ENCODE data around the gene CABLES1. TPM values are rescaled to one million over a fixed set of nuclear protein-coding genes. Genes with fewer than 3 reads are reported as not detected.
"Not testable (repeated sequence)": the region's sequence is repeated elsewhere in the genome, so short reads cannot be mapped to it uniquely, and the experiment has no call there.

CABLES1 gene
- total RNA-seq, 4 donors from 2014 or later = 8.5 to 12.6 (median 9.2) TPM

DNA sequence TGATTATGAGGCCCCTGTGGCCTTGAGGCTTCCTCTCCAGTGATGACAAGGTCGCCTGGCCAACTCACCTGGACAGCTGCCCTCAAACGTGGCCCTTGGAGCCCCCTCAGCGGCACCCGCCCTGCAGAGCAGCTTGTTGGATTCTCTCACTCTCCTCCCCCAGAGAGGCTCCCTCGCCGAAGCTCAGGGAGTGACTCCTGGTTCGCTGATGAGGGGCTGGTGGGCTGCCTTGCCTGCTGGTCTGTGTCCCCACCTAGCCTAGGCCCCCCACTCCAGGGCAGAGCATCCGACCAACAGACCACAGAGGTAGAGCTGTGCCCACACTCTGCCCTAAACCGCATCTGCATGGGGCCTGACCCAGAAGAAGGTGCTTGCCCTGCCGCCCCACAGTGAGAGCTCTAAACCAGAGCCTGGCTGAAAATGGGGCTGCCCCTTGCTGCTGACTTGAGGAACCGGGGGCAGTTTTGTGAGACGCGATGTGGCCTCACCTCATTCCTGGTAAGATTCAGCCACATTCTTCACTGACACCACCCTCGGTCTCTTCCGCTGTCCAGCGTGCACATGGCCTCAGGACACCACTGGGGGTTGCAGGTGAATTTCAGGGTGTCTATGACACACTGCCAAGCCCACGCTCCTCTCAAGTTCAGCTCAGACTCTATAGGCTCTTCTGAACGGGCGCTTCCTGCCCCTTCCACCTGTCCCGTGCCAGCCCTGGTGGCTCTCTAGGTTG, 131.6 kb downstream of the CABLES1 start:
- TF ChIP-seq POLR2A (IDR thresholded peaks at IDR 0.05) = no peak
- TF ChIP-seq, protein P1, sequence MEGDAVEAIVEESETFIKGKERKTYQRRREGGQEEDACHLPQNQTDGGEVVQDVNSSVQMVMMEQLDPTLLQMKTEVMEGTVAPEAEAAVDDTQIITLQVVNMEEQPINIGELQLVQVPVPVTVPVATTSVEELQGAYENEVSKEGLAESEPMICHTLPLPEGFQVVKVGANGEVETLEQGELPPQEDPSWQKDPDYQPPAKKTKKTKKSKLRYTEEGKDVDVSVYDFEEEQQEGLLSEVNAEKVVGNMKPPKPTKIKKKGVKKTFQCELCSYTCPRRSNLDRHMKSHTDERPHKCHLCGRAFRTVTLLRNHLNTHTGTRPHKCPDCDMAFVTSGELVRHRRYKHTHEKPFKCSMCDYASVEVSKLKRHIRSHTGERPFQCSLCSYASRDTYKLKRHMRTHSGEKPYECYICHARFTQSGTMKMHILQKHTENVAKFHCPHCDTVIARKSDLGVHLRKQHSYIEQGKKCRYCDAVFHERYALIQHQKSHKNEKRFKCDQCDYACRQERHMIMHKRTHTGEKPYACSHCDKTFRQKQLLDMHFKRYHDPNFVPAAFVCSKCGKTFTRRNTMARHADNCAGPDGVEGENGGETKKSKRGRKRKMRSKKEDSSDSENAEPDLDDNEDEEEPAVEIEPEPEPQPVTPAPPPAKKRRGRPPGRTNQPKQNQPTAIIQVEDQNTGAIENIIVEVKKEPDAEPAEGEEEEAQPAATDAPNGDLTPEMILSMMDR (IDR thresholded peaks at IDR 0.05) = no peak
- Histone ChIP-seq H3K27me3 (no peaks in the 10 kb centered on the region), H3K27ac (no peak overlapping the region), H3K36me3 (no peaks in the 10 kb centered on the region), H3K4me1 (no peaks in the 10 kb centered on the region), H3K4me3 (no peak overlapping the region), H3K9me3 (no peaks in the 10 kb centered on the region)
- intact Hi-C loops (cut with DNase I; ENCODE audit: low total_unique reads) = no loop called here
- no peak for DNase-seq

DNA sequence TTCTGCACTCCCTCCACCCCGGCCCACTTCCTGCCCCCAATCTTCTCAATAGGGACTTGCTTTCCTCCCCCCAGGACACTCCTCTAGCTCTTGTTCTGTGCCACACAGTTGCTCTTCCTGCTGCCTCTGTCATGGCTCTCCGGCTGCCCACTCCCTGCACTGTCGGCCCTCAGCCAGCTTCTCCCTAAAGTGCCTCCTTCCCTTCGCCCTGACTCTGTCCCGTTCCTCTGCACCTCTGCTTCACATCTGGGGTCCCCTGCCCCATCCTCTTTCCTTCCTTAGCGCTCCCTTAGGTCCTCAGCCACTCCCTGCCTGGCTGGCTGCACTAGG, 132.1 kb downstream of the CABLES1 start:
- DNase-seq = no peak
- no peak overlapping the region for H3K27ac ChIP-seq
- H3K36me3 ChIP-seq = no peaks in the 10 kb centered on the region
- no peaks in the 10 kb centered on the region for H3K27me3 ChIP-seq
- TF ChIP-seq POLR2A (IDR thresholded peaks at IDR 0.05) = no peak
- TF ChIP-seq, protein P1 (IDR thresholded peaks at IDR 0.05) = no peak
- H3K9me3 ChIP-seq = no peaks in the 10 kb centered on the region
- intact Hi-C loops (cut with DNase I; ENCODE audit: low total_unique reads) = no loop called here
- no peaks in the 10 kb centered on the region for H3K4me1 ChIP-seq
- H3K4me3 ChIP-seq = no peak overlapping the region

DNA sequence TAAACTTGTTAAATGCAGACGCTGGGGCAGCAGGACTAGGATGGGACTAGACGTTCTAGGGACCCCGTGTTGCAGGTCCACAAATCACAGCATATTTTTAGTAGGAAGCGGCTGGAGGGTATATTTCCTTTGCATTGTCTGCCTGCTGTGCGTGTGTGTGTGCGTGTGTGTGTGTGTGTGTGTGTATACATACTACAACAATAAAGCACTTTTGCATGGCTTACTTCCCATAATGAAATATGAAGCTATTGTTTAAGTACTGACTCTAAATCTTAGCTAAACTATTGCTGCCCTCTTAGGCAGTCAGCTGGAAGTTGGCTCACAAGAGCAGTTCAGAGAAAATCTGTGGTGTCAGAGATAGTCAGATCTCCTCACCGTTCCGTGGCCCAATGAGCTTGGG, 133.4 kb downstream of the CABLES1 start:
- intact Hi-C loops (cut with DNase I; ENCODE audit: low total_unique reads) = no loop called here
- H3K27ac ChIP-seq = no peak overlapping the region

DNA sequence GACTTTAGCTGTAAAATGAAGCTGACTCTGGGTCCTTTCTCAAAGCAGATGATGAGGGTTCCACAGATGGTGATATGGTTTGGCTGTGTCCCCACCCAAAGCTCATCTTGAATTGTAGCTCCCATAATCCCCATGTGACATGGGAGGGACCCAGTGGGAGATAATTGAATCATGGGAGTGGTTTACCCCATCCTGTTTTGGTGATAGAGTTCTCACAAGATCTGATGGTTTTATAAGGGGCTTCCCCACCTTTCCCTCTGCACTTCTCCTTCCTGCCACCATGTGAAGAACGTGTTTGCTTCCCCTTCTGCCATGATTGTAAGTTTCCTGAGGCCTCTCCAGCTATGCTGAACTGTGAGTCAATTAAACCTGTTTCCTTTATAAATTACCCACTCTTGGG, 133.8 kb downstream of the CABLES1 start:
- intact Hi-C loops (cut with DNase I; ENCODE audit: low total_unique reads); H3K9me3 ChIP-seq; DNase-seq; H3K27ac ChIP-seq; H3K36me3 ChIP-seq; H3K27me3 ChIP-seq; H3K4me3 ChIP-seq; H3K4me1 ChIP-seq: not testable (repeated sequence)

More for the DNA sequence above, 133.4 kb downstream of the CABLES1 start:
- TF ChIP-seq POLR2A (IDR thresholded peaks at IDR 0.05) = no peak
- TF ChIP-seq, protein P1 (IDR thresholded peaks at IDR 0.05) = no peak
- Histone ChIP-seq H3K4me3 (no peak overlapping the region), H3K9me3 (no peaks in the 10 kb centered on the region), H3K4me1 (no peaks in the 10 kb centered on the region), H3K27me3 (no peaks in the 10 kb centered on the region), H3K36me3 (no peaks in the 10 kb centered on the region)
- DNase-seq = no peak

DNA sequence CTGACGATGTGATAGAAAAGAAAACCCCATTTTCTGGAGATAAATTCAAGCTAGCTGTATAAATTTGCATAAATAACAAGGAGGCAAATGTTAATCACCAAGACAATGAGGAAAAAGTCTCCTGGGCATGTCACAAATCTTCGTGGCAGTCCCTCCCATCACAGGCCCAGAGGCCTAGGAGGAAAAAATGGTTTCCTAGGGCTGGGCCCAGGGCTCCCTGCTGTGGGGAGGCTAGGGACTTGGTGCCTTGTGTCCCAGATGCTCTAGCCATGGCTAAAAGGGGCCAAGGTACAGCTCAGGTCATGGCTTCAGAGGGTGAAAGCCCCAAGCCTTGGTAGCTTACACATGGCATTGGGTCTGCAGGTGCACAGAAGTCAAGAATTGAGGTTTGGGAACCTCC, 134.6 kb downstream of the CABLES1 start:
- Histone ChIP-seq H3K4me1 (no peaks in the 10 kb centered on the region), H3K27ac (no peak overlapping the region), H3K27me3 (no peaks in the 10 kb centered on the region), H3K9me3 (no peaks in the 10 kb centered on the region), H3K36me3 (no peaks in the 10 kb centered on the region), H3K4me3 (no peak overlapping the region)
- TF ChIP-seq POLR2A (IDR thresholded peaks at IDR 0.05) = no peak
- TF ChIP-seq, protein P1 (IDR thresholded peaks at IDR 0.05) = no peak
- intact Hi-C loops (cut with DNase I; ENCODE audit: low total_unique reads) = no loop called here
- no peak for DNase-seq

Data from uterus (tissue), 4 donors.